CD14-positive monocyte (primary cell): ENCODE results near the gene SPATA2. TPM values are rescaled to one million over a fixed set of nuclear protein-coding genes. Genes with fewer than 3 reads are reported as not detected.

Experiments used
- DNase-seq, 3 donors: peaks; one replicate each; pipeline ENCODE4 v3.0.0-alpha.2; 2011 to 2022
- H2AFZ ChIP-seq: 2 replicates; pipeline ENCODE4 v1.6.0; 2012; ENCODE audit warnings: mild to moderate bottlenecking, low read depth, low read length, inconsistent platforms; ENCODE audit not compliant: insufficient read depth, poor library complexity, severe bottlenecking
- H3K27ac ChIP-seq, 2 donors: 1 replicate in 1 of 2; 2 replicates in 1 of 2; pipeline ENCODE4 v1.5.1; 2012 to 2013; ENCODE audit warnings: low read length in 2 of 2, control low read depth in 1 of 2, inconsistent platforms in 1 of 2, low read depth in 1 of 2, mild to moderate bottlenecking in 1 of 2
- H3K27me3 ChIP-seq, 2 donors: one replicate each; pipeline versions ENCODE4 v1.6.0 to v1.6.1; 2011 to 2013; ENCODE audit warnings: low read length in 2 of 2; ENCODE audit not compliant: control insufficient read depth in 2 of 2, insufficient read depth in 2 of 2
- H3K36me3 ChIP-seq, 2 donors: replicated peaks in 1 of 2; 1 replicate in 1 of 2; 2 replicates in 1 of 2; pipeline versions ENCODE4 v1.5.1 to v1.6.1; 2012 to 2013; ENCODE audit warnings: low read length in 2 of 2, control low read depth in 1 of 2, inconsistent platforms in 1 of 2, mild to moderate bottlenecking in 1 of 2; ENCODE audit not compliant: insufficient read depth in 2 of 2, control insufficient read depth in 1 of 2
- H3K4me1 ChIP-seq, 2 donors: 1 replicate in 1 of 2; 2 replicates in 1 of 2; pipeline versions ENCODE4 v1.5.1 to v1.6.1; 2012 to 2013; ENCODE audit warnings: low read length in 2 of 2, control low read depth in 1 of 2, inconsistent platforms in 1 of 2, mild to moderate bottlenecking in 1 of 2, moderate library complexity in 1 of 2; ENCODE audit not compliant: insufficient read depth in 2 of 2, control insufficient read depth in 1 of 2
- H3K4me2 ChIP-seq: replicated peaks from 2 replicates; pipeline ENCODE3; 2012; ENCODE audit warnings: low read length, moderate library complexity, mild to moderate bottlenecking; ENCODE audit not compliant: poor library complexity, severe bottlenecking; ENCODE audit errors: extremely low read depth
- H3K4me3 ChIP-seq, 3 experiments: fragments of 200-600 bp in 1 of 3; sonication (generic) in 1 of 3; replicated peaks in 1 of 3; 1 replicate in 2 of 3; 2 replicates in 1 of 3; pipeline ENCODE4 v1.5.1; 2011 to 2013; ENCODE audit warnings: low read length in 3 of 3, mild to moderate bottlenecking in 3 of 3, control low read depth in 2 of 3, low read depth in 2 of 3, inconsistent platforms in 1 of 3, moderate library complexity in 1 of 3
- H3K79me2 ChIP-seq: 2 replicates; pipeline ENCODE4 v1.6.0; 2012; ENCODE audit warnings: mild to moderate bottlenecking, control low read depth, inconsistent platforms, low read length, moderate library complexity; ENCODE audit not compliant: insufficient read depth
- H3K9ac ChIP-seq: 2 replicates; pipeline ENCODE4 v1.6.0; 2017; ENCODE audit warnings: low read length, mild to moderate bottlenecking; ENCODE audit not compliant: insufficient read depth, poor library complexity, severe bottlenecking
- H3K9me3 ChIP-seq, 2 donors: replicated peaks in 1 of 2; 1 replicate in 1 of 2; 2 replicates in 1 of 2; pipeline versions ENCODE4 v1.5.1 to v1.6.1; 2012 to 2013; ENCODE audit warnings: low read length in 2 of 2, control low read depth in 1 of 2; ENCODE audit not compliant: control insufficient read depth in 1 of 2, insufficient read depth in 1 of 2
- H4K20me1 ChIP-seq: 2 replicates; pipeline ENCODE4 v1.6.0; 2012; ENCODE audit warnings: mild to moderate bottlenecking, low read length, control low read depth, moderate library complexity; ENCODE audit not compliant: insufficient read depth
- H3K27ac Mint-ChIP-seq, 7 donors: one replicate each; pipeline ENCODE4 v1.8.0; 2020; ENCODE audit warnings: mild to moderate bottlenecking in 7 of 7, mixed read lengths in 7 of 7, moderate library complexity in 6 of 7, inconsistent platforms in 2 of 7
- H3K27me3 Mint-ChIP-seq, 3 donors: one replicate each; pipeline ENCODE4 v1.8.0; 2021 to 2022; ENCODE audit warnings: low read depth in 3 of 3, mild to moderate bottlenecking in 3 of 3, mixed read lengths in 3 of 3, moderate library complexity in 3 of 3, inconsistent platforms in 1 of 3
- H3K36me3 Mint-ChIP-seq, 2 donors: one replicate each; pipeline ENCODE4 v1.8.0; 2020; ENCODE audit warnings: mixed read lengths in 2 of 2, inconsistent platforms in 1 of 2, mild to moderate bottlenecking in 1 of 2
- H3K4me1 Mint-ChIP-seq: one replicate; pipeline ENCODE4 v1.8.0; 2020; ENCODE audit warnings: mild to moderate bottlenecking, mixed read lengths
- H3K4me3 Mint-ChIP-seq, 2 donors: one replicate each; pipeline ENCODE4 v1.8.0; 2020; ENCODE audit warnings: mild to moderate bottlenecking in 2 of 2, mixed read lengths in 2 of 2, moderate library complexity in 1 of 2
- H3K9me3 Mint-ChIP-seq, 7 donors: one replicate each; pipeline ENCODE4 v1.8.0; 2020 to 2022; ENCODE audit warnings: mixed read lengths in 7 of 7, mild to moderate bottlenecking in 6 of 7, moderate library complexity in 6 of 7, inconsistent platforms in 2 of 7
- WGBS: methylation state at CpG from one replicate; pipeline ENCODE4 v1.1.5; 2013; ENCODE audit warnings: missing lambda C conversion rate; ENCODE audit not compliant: insufficient coverage; 5-methylcytosine and 5-hydroxymethylcytosine counted together
- intact Hi-C, 2 donors: fragments of 100-400 bp; cut with micrococcal nuclease; formaldehyde crosslinking; loops; one replicate each; pipeline versions ENCODE4 v1.15.0 to v1.15.1; 2023
- polyA plus RNA-seq, 3 donors: library from polyadenylated mRNA; depleted of rRNA in 1 of 3; unstranded in 2 of 3; stranded (reverse) in 1 of 3; fragments of 300-500 nt in 2 of 3; fragments of >200 nt in 1 of 3; fragmentation: Illumina TruSeq in 2 of 3; gene quantifications; 1 replicate in 2 of 3; 2 replicates in 1 of 3; pipeline ENCODE4 v1.2.3, GENCODE V29; 2012 to 2021
- TF ChIP-seq, protein P1 (sequence below): fragments of 200-600 bp; IDR thresholded peaks from one replicate; pipeline ENCODE4 v1.8.0; 2022; ENCODE audit warnings: antibody characterized with exemption, mild to moderate bottlenecking

Gene SPATA2
- polyA plus RNA-seq, 3 donors = 1.9 to 13.3 (median 3.9) TPM

- no peaks in the 10 kb centered on the region for H3K27me3 Mint-ChIP-seq
- TF ChIP-seq, protein P1, sequence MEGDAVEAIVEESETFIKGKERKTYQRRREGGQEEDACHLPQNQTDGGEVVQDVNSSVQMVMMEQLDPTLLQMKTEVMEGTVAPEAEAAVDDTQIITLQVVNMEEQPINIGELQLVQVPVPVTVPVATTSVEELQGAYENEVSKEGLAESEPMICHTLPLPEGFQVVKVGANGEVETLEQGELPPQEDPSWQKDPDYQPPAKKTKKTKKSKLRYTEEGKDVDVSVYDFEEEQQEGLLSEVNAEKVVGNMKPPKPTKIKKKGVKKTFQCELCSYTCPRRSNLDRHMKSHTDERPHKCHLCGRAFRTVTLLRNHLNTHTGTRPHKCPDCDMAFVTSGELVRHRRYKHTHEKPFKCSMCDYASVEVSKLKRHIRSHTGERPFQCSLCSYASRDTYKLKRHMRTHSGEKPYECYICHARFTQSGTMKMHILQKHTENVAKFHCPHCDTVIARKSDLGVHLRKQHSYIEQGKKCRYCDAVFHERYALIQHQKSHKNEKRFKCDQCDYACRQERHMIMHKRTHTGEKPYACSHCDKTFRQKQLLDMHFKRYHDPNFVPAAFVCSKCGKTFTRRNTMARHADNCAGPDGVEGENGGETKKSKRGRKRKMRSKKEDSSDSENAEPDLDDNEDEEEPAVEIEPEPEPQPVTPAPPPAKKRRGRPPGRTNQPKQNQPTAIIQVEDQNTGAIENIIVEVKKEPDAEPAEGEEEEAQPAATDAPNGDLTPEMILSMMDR = no peak
- 95% methylated on average over 19 of the region's 19 CpGs for WGBS
- H3K9me3 ChIP-seq = no peaks in the 10 kb centered on the region
- no peak overlapping the region for H3K9ac ChIP-seq
- H3K36me3 Mint-ChIP-seq = peaks cover 70 to 90% of the 10 kb centered on the region in 2 donors
- DNase-seq = no peak
- peaks cover 0 to 3% (median 0%) of the 10 kb centered on the region in 7 donors for H3K9me3 Mint-ChIP-seq
- no peaks in the 10 kb centered on the region for H3K4me1 ChIP-seq
- H3K27ac ChIP-seq = no peak overlapping the region
- peaks cover 76 to 92% of the 10 kb centered on the region in 2 donors for H3K36me3 ChIP-seq
- no peak overlapping the region for H3K4me3 ChIP-seq
- H3K79me2 ChIP-seq = peaks cover 47% of the 10 kb centered on the region
- peak overlapping the region in 3 of 7 donors; percentile 32 to 56 (median 37) for H3K27ac Mint-ChIP-seq
- H3K4me2 ChIP-seq = no peak overlapping the region
- peaks cover 2% of the 10 kb centered on the region for H3K4me1 Mint-ChIP-seq
- H4K20me1 ChIP-seq = peaks cover 36% of the 10 kb centered on the region
- H3K27me3 ChIP-seq = no peaks in the 10 kb centered on the region
- no peak overlapping the region for H3K4me3 Mint-ChIP-seq
- H2AFZ ChIP-seq = no peak overlapping the region
- intact Hi-C loops = no loop called here
Measured at GRCh38 chr20:49907405-49908257, 7.7 kb downstream of the SPATA2 start.

DNA sequence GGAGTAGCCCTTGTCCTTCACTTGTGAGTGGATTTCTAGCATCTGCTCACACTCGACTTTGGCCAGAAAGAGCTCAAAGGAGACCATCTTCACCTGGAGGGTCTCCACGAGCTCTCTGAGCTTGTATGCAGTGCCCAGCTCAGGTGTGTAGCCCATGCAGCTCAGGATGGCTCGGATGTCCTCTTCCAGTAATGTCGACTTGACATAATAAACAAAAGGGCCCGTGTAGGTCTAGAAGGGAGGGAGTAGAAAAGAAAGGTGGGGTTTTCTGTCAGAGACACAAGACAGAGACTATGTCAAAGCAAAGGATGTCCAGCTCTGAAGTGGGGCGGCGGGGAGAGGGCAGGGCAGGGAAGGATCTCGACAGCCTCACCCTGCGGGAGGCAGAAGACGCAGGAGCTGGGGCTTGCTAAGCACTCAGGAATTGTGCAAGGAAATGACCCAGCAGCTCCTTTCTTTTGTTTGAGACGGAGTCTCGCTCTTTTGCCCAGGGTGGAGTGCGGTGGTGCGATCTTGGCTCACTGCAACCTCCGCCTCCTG is 8.6 kb downstream of the SPATA2 start:
- Histone ChIP-seq H3K9me3 (no peaks in the 10 kb centered on the region), H3K4me3 (no peak overlapping the region), H3K79me2 (peaks cover 38% of the 10 kb centered on the region), H3K27me3 (no peaks in the 10 kb centered on the region), H3K27ac (no peak overlapping the region), H3K9ac (no peak overlapping the region), H2AFZ (no peak overlapping the region), H3K4me2 (no peak overlapping the region), H3K4me1 (no peaks in the 10 kb centered on the region), H4K20me1 (peaks cover 29% of the 10 kb centered on the region), H3K36me3 (peaks cover 73 to 88% of the 10 kb centered on the region in 2 donors)
- intact Hi-C loops = no loop called here
- Mint-ChIP-seq H3K4me3 (no peak overlapping the region), H3K9me3 (peaks cover 0 to 3% (median 0%) of the 10 kb centered on the region in 7 donors), H3K27me3 (no peaks in the 10 kb centered on the region), H3K4me1 (no peaks in the 10 kb centered on the region), H3K36me3 (peaks cover 71 to 86% of the 10 kb centered on the region in 2 donors), H3K27ac (peak overlapping the region in 2 of 7 donors; percentile 38 to 71)
- TF ChIP-seq, protein P1 = no peak
- 94% methylated on average over 13 of the region's 15 CpGs for WGBS
- no peak for DNase-seq
